ENCODE data around the gene SULT4A1. TPM values are rescaled to one million over a fixed set of nuclear protein-coding genes. Genes with fewer than 3 reads are reported as not detected.

SULT4A1 gene, protein sequence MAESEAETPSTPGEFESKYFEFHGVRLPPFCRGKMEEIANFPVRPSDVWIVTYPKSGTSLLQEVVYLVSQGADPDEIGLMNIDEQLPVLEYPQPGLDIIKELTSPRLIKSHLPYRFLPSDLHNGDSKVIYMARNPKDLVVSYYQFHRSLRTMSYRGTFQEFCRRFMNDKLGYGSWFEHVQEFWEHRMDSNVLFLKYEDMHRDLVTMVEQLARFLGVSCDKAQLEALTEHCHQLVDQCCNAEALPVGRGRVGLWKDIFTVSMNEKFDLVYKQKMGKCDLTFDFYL
- not detected for total RNA-seq (2013)
- polyA plus RNA-seq: not detected
- polyA minus RNA-seq: not detected in 2 replicates
- 0 to 3.1 (median 0.05) reads per million in 11 experiments for total RNA-seq

DNA sequence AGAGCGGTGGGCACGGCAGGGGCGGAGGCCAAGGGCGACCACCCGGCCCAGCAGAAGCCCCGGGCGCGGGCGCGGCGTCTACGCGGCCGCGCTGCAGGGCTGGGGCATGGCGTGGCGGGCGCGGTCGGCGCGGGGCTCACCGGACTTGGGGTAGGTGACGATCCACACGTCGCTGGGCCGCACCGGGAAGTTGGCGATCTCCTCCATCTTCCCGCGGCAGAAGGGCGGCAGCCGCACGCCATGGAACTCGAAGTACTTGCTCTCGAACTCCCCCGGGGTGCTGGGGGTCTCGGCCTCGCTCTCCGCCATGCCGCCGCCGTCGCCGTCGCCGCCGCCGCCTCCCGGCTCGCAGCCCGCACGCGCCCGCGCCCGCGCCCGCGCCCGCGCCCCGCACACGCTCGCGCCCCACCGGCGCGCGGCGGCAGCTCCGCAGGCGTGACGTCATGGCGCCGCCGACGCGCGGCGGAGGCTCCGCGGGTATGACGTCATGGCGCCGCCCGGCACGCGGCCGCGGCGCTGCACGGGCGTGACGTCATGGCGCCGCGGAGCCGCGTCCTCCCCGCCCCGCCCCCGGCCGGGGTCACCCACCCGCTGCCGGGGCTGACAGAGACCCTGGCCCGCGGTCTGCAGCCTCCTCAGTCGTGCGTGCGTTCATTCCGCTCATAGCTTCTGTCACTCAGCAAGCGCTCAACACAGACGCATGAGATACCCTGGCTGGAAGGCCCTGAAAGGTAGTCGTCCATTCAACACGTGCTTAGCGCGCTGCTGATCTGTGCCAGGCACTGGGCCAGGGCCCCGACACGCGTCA lies at the start of gene SULT4A1:
TSS of gene SULT4A1 (minus strand) at position 440 of the 808 bp plus-strand sequence. CDS start at position 309, 131 bp downstream.
- no peaks in the 10 kb centered on the region for H3K9me3 ChIP-seq (replicated peaks in 1 of 2; ENCODE audit: control insufficient read depth in 1 of 2, insufficient read depth in 1 of 2, low read length in 2 of 2)
- no peak within 1 kb of the TSS for H3K9ac ChIP-seq (ENCODE audit: insufficient read depth, low read length, poor library complexity, severe bottlenecking)
- peaks cover 18 to 39% of the 10 kb centered on the region in 2 donors for H3K27me3 ChIP-seq (ENCODE audit: control insufficient read depth in 2 of 2, insufficient read depth in 2 of 2, low read length in 2 of 2)
- H3K36me3 Mint-ChIP-seq: peaks cover 0 to 4% of the 10 kb centered on the region in 2 donors
- H3K4me3 ChIP-seq (replicated peaks in 1 of 3; ENCODE audit: low read depth in 2 of 3, low read length in 3 of 3): no peak within 1 kb of the TSS
- intact Hi-C loops (cut with micrococcal nuclease): no loop called here
- TF ChIP-seq, protein P1, sequence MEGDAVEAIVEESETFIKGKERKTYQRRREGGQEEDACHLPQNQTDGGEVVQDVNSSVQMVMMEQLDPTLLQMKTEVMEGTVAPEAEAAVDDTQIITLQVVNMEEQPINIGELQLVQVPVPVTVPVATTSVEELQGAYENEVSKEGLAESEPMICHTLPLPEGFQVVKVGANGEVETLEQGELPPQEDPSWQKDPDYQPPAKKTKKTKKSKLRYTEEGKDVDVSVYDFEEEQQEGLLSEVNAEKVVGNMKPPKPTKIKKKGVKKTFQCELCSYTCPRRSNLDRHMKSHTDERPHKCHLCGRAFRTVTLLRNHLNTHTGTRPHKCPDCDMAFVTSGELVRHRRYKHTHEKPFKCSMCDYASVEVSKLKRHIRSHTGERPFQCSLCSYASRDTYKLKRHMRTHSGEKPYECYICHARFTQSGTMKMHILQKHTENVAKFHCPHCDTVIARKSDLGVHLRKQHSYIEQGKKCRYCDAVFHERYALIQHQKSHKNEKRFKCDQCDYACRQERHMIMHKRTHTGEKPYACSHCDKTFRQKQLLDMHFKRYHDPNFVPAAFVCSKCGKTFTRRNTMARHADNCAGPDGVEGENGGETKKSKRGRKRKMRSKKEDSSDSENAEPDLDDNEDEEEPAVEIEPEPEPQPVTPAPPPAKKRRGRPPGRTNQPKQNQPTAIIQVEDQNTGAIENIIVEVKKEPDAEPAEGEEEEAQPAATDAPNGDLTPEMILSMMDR (IDR thresholded peaks at IDR 0.05): no peak
- H3K4me2 ChIP-seq (replicated peaks; ENCODE audit: extremely low read depth, low read length, poor library complexity, severe bottlenecking): no peak within 1 kb of the TSS
- no peaks in the 10 kb centered on the region for H3K36me3 ChIP-seq (replicated peaks in 1 of 2; ENCODE audit: control insufficient read depth in 1 of 2, insufficient read depth in 2 of 2, low read length in 2 of 2)
- no peaks in the 10 kb centered on the region for H3K79me2 ChIP-seq (ENCODE audit: insufficient read depth, low read length)
- no peak within 1 kb of the TSS for H3K27ac ChIP-seq (ENCODE audit: low read depth in 1 of 2, low read length in 2 of 2)
- DNase-seq: no peak
- no peaks in the 10 kb centered on the region for H4K20me1 ChIP-seq (ENCODE audit: insufficient read depth, low read length)
- 4% methylated on average over 120 of the region's 121 CpGs for WGBS (ENCODE audit: insufficient coverage)
- H3K27me3 Mint-ChIP-seq (ENCODE audit: low read depth in 3 of 3): peaks cover 39 to 54% (median 49%) of the 10 kb centered on the region in 3 donors
- H3K9me3 Mint-ChIP-seq: peaks cover 0 to 16% (median 7%) of the 10 kb centered on the region in 7 donors
- no peaks in the 10 kb centered on the region for H3K4me1 ChIP-seq (ENCODE audit: control insufficient read depth in 1 of 2, insufficient read depth in 2 of 2, low read length in 2 of 2)
- peak within 1 kb of the TSS in 1 of 7 donors; percentile 17 for H3K27ac Mint-ChIP-seq
- H3K4me3 Mint-ChIP-seq: peak within 1 kb of the TSS in 1 of 2 donors; percentile 82
- H3K4me1 Mint-ChIP-seq: no peaks in the 10 kb centered on the region
- H2AFZ ChIP-seq (ENCODE audit: insufficient read depth, low read depth, low read length, poor library complexity, severe bottlenecking): no peak within 1 kb of the TSS

DNA sequence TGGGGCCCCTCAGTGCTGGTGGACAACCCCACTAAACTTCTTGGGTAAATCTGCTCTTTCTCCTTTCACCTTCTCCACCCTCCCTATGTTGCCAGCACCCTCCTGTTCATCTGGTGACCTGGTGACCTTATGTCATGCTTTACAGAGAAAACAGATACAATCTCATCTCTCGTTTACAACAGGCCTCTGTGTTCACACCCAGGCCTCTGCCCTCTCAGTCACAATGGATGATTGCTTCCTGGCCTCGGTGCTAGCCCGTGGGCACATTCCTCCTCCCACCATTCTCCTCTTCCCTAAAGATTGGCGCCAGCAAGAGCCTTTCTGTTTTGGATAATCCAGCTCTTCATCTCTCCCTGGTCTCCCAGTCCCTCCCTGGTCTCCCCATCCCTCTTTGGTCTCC lies 49.0 kb upstream of the SULT4A1 start:
- H3K27ac ChIP-seq (ENCODE audit: low read depth in 1 of 2, low read length in 2 of 2): no peak overlapping the region
- H3K27me3 ChIP-seq (ENCODE audit: control insufficient read depth in 2 of 2, insufficient read depth in 2 of 2, low read length in 2 of 2): no peaks in the 10 kb centered on the region
- TF ChIP-seq, protein P1 (IDR thresholded peaks at IDR 0.05): no peak
- H3K4me3 Mint-ChIP-seq: peak overlapping the region in 1 of 2 donors; percentile 36
- no peaks in the 10 kb centered on the region for H3K36me3 Mint-ChIP-seq
- H3K27me3 Mint-ChIP-seq (ENCODE audit: low read depth in 3 of 3): peaks cover 11 to 25% (median 24%) of the 10 kb centered on the region in 3 donors
- DNase-seq: no peak
- no peak overlapping the region for H3K4me2 ChIP-seq (replicated peaks; ENCODE audit: extremely low read depth, low read length, poor library complexity, severe bottlenecking)
- peaks cover 3 to 7% (median 5%) of the 10 kb centered on the region in 7 donors for H3K9me3 Mint-ChIP-seq
- 32% methylated on average over 4 of the region's 4 CpGs for WGBS (ENCODE audit: insufficient coverage)
- no peak overlapping the region for H3K9ac ChIP-seq (ENCODE audit: insufficient read depth, low read length, poor library complexity, severe bottlenecking)
- H3K4me1 ChIP-seq (ENCODE audit: control insufficient read depth in 1 of 2, insufficient read depth in 2 of 2, low read length in 2 of 2): no peaks in the 10 kb centered on the region
- H2AFZ ChIP-seq (ENCODE audit: insufficient read depth, low read depth, low read length, poor library complexity, severe bottlenecking): no peak overlapping the region
- no peaks in the 10 kb centered on the region for H3K79me2 ChIP-seq (ENCODE audit: insufficient read depth, low read length)
- no peak overlapping the region for H3K27ac Mint-ChIP-seq
- H4K20me1 ChIP-seq (ENCODE audit: insufficient read depth, low read length): no peaks in the 10 kb centered on the region
- H3K9me3 ChIP-seq (replicated peaks in 1 of 2; ENCODE audit: control insufficient read depth in 1 of 2, insufficient read depth in 1 of 2, low read length in 2 of 2): peaks cover 0 to 10% of the 10 kb centered on the region in 2 donors
- no peak overlapping the region for H3K4me3 ChIP-seq (replicated peaks in 1 of 3; ENCODE audit: low read depth in 2 of 3, low read length in 3 of 3)
- intact Hi-C loops (cut with micrococcal nuclease): no loop called here
- H3K36me3 ChIP-seq (replicated peaks in 1 of 2; ENCODE audit: control insufficient read depth in 1 of 2, insufficient read depth in 2 of 2, low read length in 2 of 2): no peaks in the 10 kb centered on the region
- no peaks in the 10 kb centered on the region for H3K4me1 Mint-ChIP-seq
